ENCODE results near the gene SEMA6A. TPM values are rescaled to one million over a fixed set of nuclear protein-coding genes. Genes with fewer than 3 reads are reported as not detected.

SEMA6A gene
- total RNA-seq, 1 experiment from 2014 or later = not detected

DNA sequence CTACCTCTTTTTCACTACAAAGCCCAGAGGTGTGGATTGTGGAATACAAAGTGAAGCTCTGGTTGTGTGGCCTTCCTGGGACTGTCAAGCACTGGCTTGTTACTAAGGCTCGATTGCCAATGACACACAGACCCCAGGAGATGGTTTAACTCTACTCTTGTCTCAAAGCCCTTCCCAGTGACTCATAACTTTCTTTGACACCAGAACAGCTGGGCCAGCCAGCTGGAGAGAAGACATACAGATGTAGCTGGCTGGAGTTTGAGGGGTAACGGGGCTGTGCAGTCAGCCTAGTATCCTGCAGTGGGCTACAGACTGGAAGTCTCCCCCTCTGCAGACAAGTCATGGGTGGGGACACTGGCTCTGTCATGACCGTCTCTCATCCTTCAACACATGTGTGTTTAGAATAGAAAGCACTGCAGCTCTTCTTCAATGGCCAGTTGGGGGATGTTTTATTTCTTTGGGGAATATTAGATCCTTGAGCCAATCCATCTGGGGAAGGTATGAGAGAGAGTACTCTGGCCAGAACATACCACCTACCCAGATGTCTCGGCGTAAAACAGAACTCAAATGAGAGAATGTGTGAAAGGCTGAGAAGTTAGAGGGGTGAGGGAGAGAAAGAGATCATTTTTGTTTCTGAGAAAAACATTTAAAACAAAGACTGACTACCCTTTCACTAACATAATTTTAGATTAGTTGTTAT is 53.3 kb downstream of the SEMA6A start:
- Histone ChIP-seq H4K20me1 (ENCODE audit: low read length) (no peaks in the 10 kb centered on the region), H3K9ac (ENCODE audit: low read length) (no peak overlapping the region), H3K79me2 (ENCODE audit: low read length) (no peaks in the 10 kb centered on the region), H3K4me2 (ENCODE audit: low read length) (no peak overlapping the region), H3K4me1 (ENCODE audit: insufficient read depth, low read length) (no peaks in the 10 kb centered on the region), H3K4me3 (ENCODE audit: low read length) (no peak overlapping the region), H3K9me3 (ENCODE audit: low read length) (no peaks in the 10 kb centered on the region), H3F3A (ENCODE audit: low read length, unreplicated experiment) (no peaks in the 10 kb centered on the region), H3K9me2 (replicated peaks; ENCODE audit: low read length) (no peaks in the 10 kb centered on the region), H3K27me3 (ENCODE audit: low read length) (no peaks in the 10 kb centered on the region), H2AFZ (ENCODE audit: low read length) (no peak overlapping the region), H3K27ac (ENCODE audit: low read length) (no peak overlapping the region), H3K36me3 (ENCODE audit: low read depth, low read length) (no peaks in the 10 kb centered on the region)
- ATAC-seq (no peak), DNase-seq (no peak)
- TF ChIP-seq CTCF (conservative IDR thresholded peaks at IDR 0.05; ENCODE audit: low read depth, low read length) (no peak), EZH2phosphoT487 (IDR thresholded peaks at IDR 0.05; ENCODE audit: borderline replicate concordance, low read length) (no peak), EZH2 (IDR thresholded peaks at IDR 0.05; ENCODE audit: low read length, unreplicated experiment) (no peak)
- intact Hi-C loops (cut with micrococcal nuclease) = no loop called here
- ChIA-PET POLR2A (ENCODE audit: unreplicated experiment) (no interaction called here), CTCF (no interaction called here)
- BruUV-seq (replicated peaks) = no TSS peak

DNA sequence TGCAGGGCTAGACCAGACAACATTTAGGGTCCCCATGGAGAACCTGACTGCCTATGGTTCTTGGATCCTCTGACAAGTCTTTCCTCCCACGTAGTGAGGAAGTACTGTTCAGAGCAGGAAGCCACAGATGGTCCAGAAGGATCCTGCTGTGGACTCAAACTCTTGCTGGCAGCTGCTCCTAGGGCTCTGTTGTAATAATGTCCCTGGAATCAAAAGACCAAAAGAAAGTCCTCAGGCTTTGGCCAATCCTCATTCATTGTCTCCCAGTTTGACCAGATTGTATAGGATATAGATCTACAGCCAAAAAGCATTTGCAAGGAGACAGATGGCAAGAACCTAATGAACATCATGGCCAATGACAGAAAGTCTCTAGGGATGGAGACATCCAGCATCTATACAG is 53.9 kb downstream of the SEMA6A start:
- ChIA-PET POLR2A (ENCODE audit: unreplicated experiment) (no interaction called here), CTCF (no interaction called here)
- H3K9me3 ChIP-seq (ENCODE audit: low read length) = no peaks in the 10 kb centered on the region
- H3K9me2 ChIP-seq (replicated peaks; ENCODE audit: low read length) = no peaks in the 10 kb centered on the region
- H3F3A ChIP-seq (ENCODE audit: low read length, unreplicated experiment) = no peaks in the 10 kb centered on the region
- H3K36me3 ChIP-seq (ENCODE audit: low read depth, low read length) = no peaks in the 10 kb centered on the region
- no peaks in the 10 kb centered on the region for H4K20me1 ChIP-seq (ENCODE audit: low read length)
- H3K4me1 ChIP-seq (ENCODE audit: insufficient read depth, low read length) = no peaks in the 10 kb centered on the region
- ATAC-seq (no peak), DNase-seq (no peak)
- no peak overlapping the region for H3K4me2 ChIP-seq (ENCODE audit: low read length)
- no peaks in the 10 kb centered on the region for H3K27me3 ChIP-seq (ENCODE audit: low read length)
- H3K9ac ChIP-seq (ENCODE audit: low read length) = no peak overlapping the region
- no peak overlapping the region for H3K4me3 ChIP-seq (ENCODE audit: low read length)
- intact Hi-C loops (cut with micrococcal nuclease) = no loop called here
- TF ChIP-seq EZH2phosphoT487 (IDR thresholded peaks at IDR 0.05; ENCODE audit: borderline replicate concordance, low read length) = no peak
- no peak for TF ChIP-seq CTCF (conservative IDR thresholded peaks at IDR 0.05; ENCODE audit: low read depth, low read length)
- TF ChIP-seq EZH2 (IDR thresholded peaks at IDR 0.05; ENCODE audit: low read length, unreplicated experiment) = no peak
- no peak overlapping the region for H2AFZ ChIP-seq (ENCODE audit: low read length)
- H3K27ac ChIP-seq (ENCODE audit: low read length) = no peak overlapping the region
- no peaks in the 10 kb centered on the region for H3K79me2 ChIP-seq (ENCODE audit: low read length)
- no TSS peak for BruUV-seq (replicated peaks)

DNA sequence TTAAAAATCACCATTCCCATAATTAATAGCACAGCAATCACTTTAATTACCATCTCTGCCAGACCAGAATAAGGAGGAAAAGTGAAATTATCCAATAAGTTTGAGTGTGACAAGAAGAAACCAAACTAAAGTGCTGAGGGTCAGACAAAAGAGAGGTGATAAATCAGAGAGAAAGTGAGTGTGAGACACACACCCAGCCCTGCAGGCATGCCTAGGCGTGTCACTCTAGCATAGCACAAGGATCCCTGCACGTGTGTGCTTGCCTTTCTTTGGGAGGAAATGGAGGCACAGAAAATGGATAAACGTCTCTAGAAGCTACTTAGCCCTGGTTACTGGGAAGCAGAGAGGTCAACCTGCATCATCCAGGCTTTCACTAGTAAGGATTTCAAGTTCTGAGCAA is 56.2 kb downstream of the SEMA6A start:
- no peak overlapping the region for H3K9ac ChIP-seq (ENCODE audit: low read length)
- H3K4me1 ChIP-seq (ENCODE audit: insufficient read depth, low read length) = no peaks in the 10 kb centered on the region
- no peaks in the 10 kb centered on the region for H3K36me3 ChIP-seq (ENCODE audit: low read depth, low read length)
- no peak for ATAC-seq
- ChIA-PET POLR2A (ENCODE audit: unreplicated experiment) (no interaction called here), CTCF (no interaction called here)
- TF ChIP-seq CTCF (conservative IDR thresholded peaks at IDR 0.05; ENCODE audit: low read depth, low read length) = no peak
- TF ChIP-seq EZH2 (IDR thresholded peaks at IDR 0.05; ENCODE audit: low read length, unreplicated experiment) = no peak
- no peak for TF ChIP-seq EZH2phosphoT487 (IDR thresholded peaks at IDR 0.05; ENCODE audit: borderline replicate concordance, low read length)
- no peak for DNase-seq
- no peaks in the 10 kb centered on the region for H3F3A ChIP-seq (ENCODE audit: low read length, unreplicated experiment)
- no peaks in the 10 kb centered on the region for H3K9me2 ChIP-seq (replicated peaks; ENCODE audit: low read length)
- no peaks in the 10 kb centered on the region for H3K9me3 ChIP-seq (ENCODE audit: low read length)
- no peak overlapping the region for H3K4me3 ChIP-seq (ENCODE audit: low read length)
- no TSS peak for BruUV-seq (replicated peaks)
- no peaks in the 10 kb centered on the region for H3K79me2 ChIP-seq (ENCODE audit: low read length)
- H3K27me3 ChIP-seq (ENCODE audit: low read length) = no peaks in the 10 kb centered on the region
- H3K4me2 ChIP-seq (ENCODE audit: low read length) = no peak overlapping the region
- no peak overlapping the region for H2AFZ ChIP-seq (ENCODE audit: low read length)
- H3K27ac ChIP-seq (ENCODE audit: low read length) = no peak overlapping the region
- H4K20me1 ChIP-seq (ENCODE audit: low read length) = no peaks in the 10 kb centered on the region
- intact Hi-C loops (cut with micrococcal nuclease) = no loop called here

Measured in PC-3 (cell line).